ENCODE measurements around the gene AP1G2. TPM values are rescaled to one million over a fixed set of nuclear protein-coding genes. Genes with fewer than 3 reads are reported as not detected.

The AP1G2 gene
- total and polyA plus RNA-seq, 2 of the 13 experiments (the other 11 are each of a cell fraction or from before 2014, with no cell fraction given) = 96.9 to 611 TPM

- TF ChIP-seq ZNF282 (IDR thresholded peaks at IDR 0.05; ENCODE audit: partially characterized antibody) (no peak), ZNF841 (CRISPR knock-in tag; IDR thresholded peaks at IDR 0.05; ENCODE audit: borderline replicate concordance) (no peak; the same call in none of the 2 replicates), RORA (CRISPR knock-in tag; IDR thresholded peaks at IDR 0.05) (no peak), KLF12 (CRISPR knock-in tag; IDR thresholded peaks at IDR 0.05; ENCODE audit: borderline replicate concordance) (no peak), POLR2AphosphoS2 (IDR thresholded peaks at IDR 0.05; ENCODE audit: low read depth, low read length) (no peak), ZNF674 (CRISPR knock-in tag; IDR thresholded peaks at IDR 0.05; ENCODE audit: low read depth) (0 out of 2 replicates have a peak, but pooled peaks have one; percentile 24), TOE1 (CRISPR knock-in tag; IDR thresholded peaks at IDR 0.05) (no peak; the same call in 1 of the 2 replicates), ZNF547 (CRISPR knock-in tag; IDR thresholded peaks at IDR 0.05) (no peak), RELA (CRISPR knock-in tag; IDR thresholded peaks at IDR 0.05) (no peak), RNF2 (conservative IDR thresholded peaks at IDR 0.05; ENCODE audit: low read depth) (no peak), U2AF1 (optimal IDR thresholded peaks at IDR 0.05; ENCODE audit: low read depth, low read length) (no peak), ZNF879 (CRISPR knock-in tag; IDR thresholded peaks at IDR 0.05) (no peak; the same call in 1 of the 2 replicates), SIX1 (CRISPR knock-in tag; IDR thresholded peaks at IDR 0.05; ENCODE audit: borderline replicate concordance) (no peak; the same call in 1 of the 2 replicates), ZNF616 (CRISPR knock-in tag; IDR thresholded peaks at IDR 0.05; ENCODE audit: low read depth) (no peak), RFXAP (CRISPR knock-in tag; IDR thresholded peaks at IDR 0.05; ENCODE audit: borderline replicate concordance) (0 out of 2 replicates have a peak, but pooled peaks have one; percentile 48), NR2F6 (IDR thresholded peaks at IDR 0.05) (no peak; the same call in 1 of the 2 replicates), NR2F6 (CRISPR knock-in tag; IDR thresholded peaks at IDR 0.05) (no peak), ZNF678 (CRISPR knock-in tag; IDR thresholded peaks at IDR 0.05) (no peak), PRMT3 (CRISPR knock-in tag; IDR thresholded peaks at IDR 0.05; ENCODE audit: borderline replicate concordance, low read depth) (peak; percentile 9; the same call in 1 of the 2 replicates), ZBTB3 (CRISPR knock-in tag; IDR thresholded peaks at IDR 0.05; ENCODE audit: borderline replicate concordance, low read depth) (no peak), KDM5A (IDR thresholded peaks at IDR 0.05; ENCODE audit: borderline replicate concordance, low read length) (no peak), SMARCC2 (IDR thresholded peaks at IDR 0.05) (no peak), U2AF2 (IDR thresholded peaks at IDR 0.05; ENCODE audit: low read depth, low read length) (no peak)
- TF ChIP-seq, protein P1, sequence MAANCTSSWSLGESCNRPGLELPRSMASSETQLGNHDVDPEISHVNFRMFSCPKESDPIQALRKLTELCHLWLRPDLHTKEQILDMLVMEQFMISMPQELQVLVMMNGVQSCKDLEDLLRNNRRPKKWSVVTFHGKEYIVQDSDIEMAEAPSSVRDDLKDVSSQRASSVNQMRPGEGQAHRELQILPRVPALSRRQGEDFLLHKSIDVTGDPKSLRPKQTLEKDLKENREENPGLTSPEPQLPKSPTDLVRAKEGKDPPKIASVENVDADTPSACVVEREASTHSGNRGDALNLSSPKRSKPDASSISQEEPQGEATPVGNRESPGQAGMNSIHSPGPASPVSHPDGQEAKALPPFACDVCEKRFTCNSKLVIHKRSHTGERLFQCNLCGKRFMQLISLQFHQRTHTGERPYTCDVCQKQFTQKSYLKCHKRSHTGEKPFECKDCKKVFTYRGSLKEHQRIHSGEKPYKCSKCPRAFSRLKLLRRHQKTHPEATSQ (CRISPR knock-in tag; IDR thresholded peaks at IDR 0.05; ENCODE audit: borderline replicate concordance) = 0 out of 2 replicates have a peak, but pooled peaks have one; percentile 61
- TF ChIP-seq, protein P2, sequence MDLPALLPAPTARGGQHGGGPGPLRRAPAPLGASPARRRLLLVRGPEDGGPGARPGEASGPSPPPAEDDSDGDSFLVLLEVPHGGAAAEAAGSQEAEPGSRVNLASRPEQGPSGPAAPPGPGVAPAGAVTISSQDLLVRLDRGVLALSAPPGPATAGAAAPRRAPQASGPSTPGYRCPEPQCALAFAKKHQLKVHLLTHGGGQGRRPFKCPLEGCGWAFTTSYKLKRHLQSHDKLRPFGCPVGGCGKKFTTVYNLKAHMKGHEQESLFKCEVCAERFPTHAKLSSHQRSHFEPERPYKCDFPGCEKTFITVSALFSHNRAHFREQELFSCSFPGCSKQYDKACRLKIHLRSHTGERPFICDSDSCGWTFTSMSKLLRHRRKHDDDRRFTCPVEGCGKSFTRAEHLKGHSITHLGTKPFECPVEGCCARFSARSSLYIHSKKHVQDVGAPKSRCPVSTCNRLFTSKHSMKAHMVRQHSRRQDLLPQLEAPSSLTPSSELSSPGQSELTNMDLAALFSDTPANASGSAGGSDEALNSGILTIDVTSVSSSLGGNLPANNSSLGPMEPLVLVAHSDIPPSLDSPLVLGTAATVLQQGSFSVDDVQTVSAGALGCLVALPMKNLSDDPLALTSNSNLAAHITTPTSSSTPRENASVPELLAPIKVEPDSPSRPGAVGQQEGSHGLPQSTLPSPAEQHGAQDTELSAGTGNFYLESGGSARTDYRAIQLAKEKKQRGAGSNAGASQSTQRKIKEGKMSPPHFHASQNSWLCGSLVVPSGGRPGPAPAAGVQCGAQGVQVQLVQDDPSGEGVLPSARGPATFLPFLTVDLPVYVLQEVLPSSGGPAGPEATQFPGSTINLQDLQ (CRISPR knock-in tag; IDR thresholded peaks at IDR 0.05) = peak; percentile 44; the same call in 1 of the 2 replicates
- TF ChIP-seq, protein P3, sequence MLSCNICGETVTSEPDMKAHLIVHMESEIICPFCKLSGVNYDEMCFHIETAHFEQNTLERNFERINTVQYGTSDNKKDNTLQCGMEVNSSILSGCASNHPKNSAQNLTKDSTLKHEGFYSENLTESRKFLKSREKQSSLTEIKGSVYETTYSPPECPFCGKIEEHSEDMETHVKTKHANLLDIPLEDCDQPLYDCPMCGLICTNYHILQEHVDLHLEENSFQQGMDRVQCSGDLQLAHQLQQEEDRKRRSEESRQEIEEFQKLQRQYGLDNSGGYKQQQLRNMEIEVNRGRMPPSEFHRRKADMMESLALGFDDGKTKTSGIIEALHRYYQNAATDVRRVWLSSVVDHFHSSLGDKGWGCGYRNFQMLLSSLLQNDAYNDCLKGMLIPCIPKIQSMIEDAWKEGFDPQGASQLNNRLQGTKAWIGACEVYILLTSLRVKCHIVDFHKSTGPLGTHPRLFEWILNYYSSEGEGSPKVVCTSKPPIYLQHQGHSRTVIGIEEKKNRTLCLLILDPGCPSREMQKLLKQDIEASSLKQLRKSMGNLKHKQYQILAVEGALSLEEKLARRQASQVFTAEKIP (CRISPR knock-in tag; IDR thresholded peaks at IDR 0.05; ENCODE audit: borderline replicate concordance) = no peak
These were observed 15.5 kb upstream of the AP1G2 start (continued) for GRCh38 chr14:23582906-23583760.
